Esophagus squamous epithelium (tissue), 4 donors: ENCODE data around the gene DEXI.

Experiments
- CTCF ChIP-seq, 6 experiments: fragments of 450-650 bp in 4 of 6; fragments of 200-600 bp in 2 of 6; sonication (generic) in 2 of 6; IDR thresholded peaks; one replicate each; pipeline ENCODE4 v1.5.1; 2016 to 2019; ENCODE audit warnings: antibody characterized with exemption in 6 of 6, mild to moderate bottlenecking in 4 of 6, moderate library complexity in 4 of 6
- POLR2A ChIP-seq, 4 donors: fragments of 450-650 bp; IDR thresholded peaks; one replicate each; pipeline ENCODE4 v1.6.1; 2017; ENCODE audit warnings: antibody characterized with exemption in 4 of 4, mild to moderate bottlenecking in 4 of 4, moderate library complexity in 3 of 4

- TF ChIP-seq CTCF (IDR thresholded peaks at IDR 0.05) (no peak), POLR2A (IDR thresholded peaks at IDR 0.05) (no peak)
Observed at GRCh38 chr16:10988879-10989278, 46.6 kb upstream of the DEXI start.
